ENCODE results near the gene MLPH.
A peak's percentile ranks its signal among the peaks of the same experiment; 100 is the strongest.
"Not testable (repeated sequence)": the region's sequence is repeated elsewhere in the genome, so short reads cannot be mapped to it uniquely, and the experiment has no call there.

MLPH gene

GRCh38 chr2:237592425-237592980 lies 105.5 kb downstream of the MLPH start:
- no peak for DNase-seq

DNA sequence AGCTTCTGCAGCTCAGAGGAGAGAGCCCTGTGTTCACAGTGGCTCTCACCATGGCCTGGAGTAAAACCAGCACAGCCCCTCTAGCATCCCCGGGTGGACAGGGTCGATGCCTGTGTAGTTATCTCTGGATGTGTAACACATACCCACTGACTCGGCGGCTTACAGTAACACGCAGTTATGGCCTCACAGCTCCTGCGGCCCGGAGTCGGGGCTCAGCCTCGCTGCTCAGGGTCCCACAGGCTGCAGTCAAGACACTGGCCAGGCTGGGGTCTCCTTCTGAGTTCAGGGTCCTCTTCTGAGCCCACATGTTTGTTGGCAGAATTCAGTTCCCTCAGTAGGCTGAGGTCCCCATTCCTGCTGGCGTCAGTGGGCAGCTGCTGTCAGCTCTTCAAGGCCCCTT lies 106.0 kb downstream of the MLPH start:
- DNase-seq, result no peak

DNA sequence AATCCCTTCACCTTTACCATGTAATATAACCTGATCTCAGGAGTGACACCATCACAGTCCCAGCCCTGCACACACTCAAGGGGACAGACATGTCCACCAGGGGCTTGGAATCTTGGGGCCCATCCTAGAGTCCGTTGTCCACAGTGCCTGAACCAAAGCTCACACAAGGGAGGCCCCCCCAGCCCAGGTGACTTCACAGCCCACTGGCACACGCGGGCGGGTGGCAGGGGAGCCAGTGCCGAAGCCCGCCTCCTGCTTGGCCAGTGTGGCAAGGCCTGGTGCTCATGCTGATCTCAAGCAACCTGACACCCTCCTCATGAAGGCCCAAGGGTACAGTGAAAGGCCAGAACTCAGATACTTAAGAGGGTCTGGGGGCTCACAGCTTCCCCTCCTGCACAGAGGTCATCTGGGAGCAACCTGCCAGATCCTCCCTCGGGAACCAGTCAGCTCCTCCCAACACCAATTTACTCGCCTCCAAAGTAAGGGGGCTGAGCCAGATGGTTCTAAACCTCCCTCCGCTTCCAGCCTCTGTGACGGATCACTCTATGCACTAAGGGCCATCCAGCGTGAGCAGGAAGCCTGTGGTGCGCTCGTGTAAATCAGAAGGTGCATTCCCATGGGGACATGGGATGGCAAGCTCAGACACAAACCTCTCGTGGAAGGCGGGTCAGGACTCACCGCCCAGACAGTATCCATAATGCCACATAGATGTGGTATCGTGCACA lies 106.7 kb downstream of the MLPH start:
- no peak for DNase-seq

- no peak for DNase-seq
Measured at GRCh38 chr2:237594514-237594871, 107.4 kb downstream of the MLPH start.

DNA sequence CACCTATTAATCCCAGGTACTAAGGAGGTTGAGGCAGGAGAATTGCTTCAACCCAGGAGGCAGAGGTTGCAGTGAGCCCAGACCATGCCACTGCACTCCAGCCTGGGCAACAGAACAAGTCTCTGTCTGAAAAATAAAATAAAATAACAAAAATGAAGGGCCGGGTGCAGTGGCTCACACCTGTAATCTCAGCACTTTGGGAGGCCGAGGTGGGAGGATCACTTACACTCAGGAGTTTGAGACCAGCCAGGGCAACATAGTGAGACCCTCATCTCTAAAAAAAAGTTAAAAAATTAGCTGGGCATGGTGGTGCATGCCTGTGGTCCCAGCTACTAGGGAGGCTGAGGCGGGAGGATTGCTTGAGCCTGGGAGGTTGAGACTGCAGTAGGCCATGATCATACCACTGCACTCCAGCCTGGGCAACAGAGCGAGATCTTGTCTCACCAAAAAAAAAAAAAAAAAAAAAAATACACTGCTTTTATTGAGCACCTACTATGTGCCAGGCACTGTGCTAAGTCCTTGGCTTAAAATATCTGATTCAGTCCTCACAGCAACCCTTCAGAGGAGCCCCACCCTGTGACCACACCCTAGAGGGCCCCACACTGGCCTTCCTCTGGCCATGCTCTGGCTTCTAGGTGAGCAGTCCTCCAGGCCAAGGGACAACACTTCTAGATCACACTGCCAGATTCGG lies 108.9 kb downstream of the MLPH start:
- not testable (repeated sequence) for DNase-seq

DNA sequence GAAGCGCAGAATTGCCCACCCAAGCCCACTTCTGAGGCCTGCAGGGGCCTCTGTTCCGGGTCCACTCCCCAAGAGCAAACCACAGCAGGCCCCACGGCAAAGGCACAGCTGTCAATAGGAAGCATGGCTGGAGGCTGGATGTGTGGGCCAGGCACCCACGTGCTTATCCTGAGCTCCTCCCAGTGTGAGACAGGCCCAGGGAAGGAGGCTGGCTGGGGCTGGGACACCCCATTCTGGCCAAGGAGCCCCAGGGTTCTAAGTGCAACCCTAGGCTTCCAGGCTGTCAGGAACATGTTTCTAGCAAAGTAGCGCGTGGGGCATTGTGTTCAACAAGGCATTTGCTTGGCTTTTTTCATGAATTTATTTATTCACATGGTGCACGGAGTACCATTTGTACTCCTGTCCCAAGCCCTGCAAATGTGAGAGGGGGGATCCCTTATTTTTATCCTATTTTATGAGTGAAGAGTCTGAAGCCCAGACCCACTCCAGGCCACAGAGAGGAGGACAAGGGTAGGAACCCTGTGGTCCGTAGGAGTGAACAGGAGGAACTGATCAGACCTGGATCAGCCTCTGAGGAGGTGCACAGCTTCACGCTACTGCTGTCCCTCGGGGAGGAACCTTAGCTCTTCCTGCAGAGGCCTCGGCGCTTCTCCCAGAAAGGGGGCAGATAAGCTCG lies 109.6 kb downstream of the MLPH start:
- DNase-seq, result no peak

GRCh38 chr2:237597196-237598145 lies 110.4 kb downstream of the MLPH start:
- no peak for DNase-seq

DNA sequence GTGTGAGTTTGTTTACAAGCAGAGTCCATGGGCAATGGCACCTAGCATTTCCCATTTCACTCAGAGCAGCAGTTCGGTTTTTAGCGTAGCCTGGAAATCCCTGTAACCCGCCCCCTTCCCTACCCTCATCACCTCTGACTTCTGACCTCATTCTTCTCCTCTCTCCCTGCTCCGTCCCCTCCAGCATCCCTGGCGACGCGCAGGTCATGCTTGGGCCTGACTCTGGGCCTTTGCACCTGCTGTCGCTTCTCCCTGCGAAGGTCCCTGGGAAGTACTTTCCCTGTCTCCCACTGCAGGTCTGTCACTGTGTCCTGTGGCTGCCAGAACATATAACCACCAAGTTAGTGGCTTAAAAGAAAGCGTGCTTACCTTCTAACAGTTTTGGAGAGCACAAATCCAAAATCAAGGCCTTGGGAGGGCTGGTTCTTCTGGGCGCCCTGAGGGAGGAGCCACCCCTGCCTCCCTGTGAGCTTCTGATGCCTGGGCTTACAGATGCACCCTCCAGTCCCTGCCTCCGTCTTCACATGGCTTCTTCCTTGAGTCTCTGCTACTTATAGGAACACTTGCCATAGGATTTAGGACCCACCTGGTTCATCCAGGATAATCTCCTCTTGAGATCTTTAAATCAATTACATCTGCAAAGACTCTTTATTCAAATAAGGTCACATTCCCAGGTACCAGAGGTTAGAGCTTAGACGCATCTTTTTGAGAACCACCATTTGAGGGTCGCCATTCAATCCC lies 111.6 kb downstream of the MLPH start:
- DNase-seq, result no peak

GRCh38 chr2:237599465-237600110 lies 112.5 kb downstream of the MLPH start:
- DNase-seq, result no peak

GRCh38 chr2:237600205-237600846 lies 113.3 kb downstream of the MLPH start:
- DNase-seq, result no peak

DNA sequence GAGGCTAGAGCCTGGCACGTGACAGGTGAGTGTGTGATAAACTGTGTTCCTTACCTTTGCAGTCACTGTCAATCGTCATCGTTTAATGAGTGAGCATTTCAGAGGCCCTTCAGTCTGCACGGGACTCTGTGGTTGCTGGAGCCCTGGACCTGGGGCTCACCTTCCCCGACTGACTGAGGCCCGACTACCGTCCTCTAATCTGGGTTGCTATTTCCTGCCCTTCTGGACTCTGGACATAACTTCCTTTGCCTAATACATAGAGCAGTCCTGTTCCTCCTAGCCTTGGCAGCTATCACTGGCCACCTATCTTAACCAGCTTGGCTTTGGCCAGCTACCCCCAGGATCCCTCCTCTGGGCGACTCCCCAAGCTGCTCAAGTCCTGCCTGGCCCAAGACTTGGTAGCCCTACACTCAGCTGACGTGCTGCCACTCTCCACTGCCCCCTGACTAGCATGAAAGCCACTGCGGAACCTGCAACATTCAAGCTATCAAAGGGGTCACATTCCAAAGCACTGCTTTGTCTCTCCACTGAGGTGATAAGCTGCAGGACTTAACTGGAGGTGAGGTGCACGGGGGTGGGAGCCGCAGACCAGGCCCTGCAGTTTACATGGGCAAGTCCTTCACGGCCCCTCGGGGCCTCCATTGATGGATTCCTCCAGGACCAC lies 114.5 kb downstream of the MLPH start:
- DNase-seq, result no peak

- DNase-seq, result no peak
Measured at GRCh38 chr2:237602409-237602808, 115.4 kb downstream of the MLPH start.

DNA sequence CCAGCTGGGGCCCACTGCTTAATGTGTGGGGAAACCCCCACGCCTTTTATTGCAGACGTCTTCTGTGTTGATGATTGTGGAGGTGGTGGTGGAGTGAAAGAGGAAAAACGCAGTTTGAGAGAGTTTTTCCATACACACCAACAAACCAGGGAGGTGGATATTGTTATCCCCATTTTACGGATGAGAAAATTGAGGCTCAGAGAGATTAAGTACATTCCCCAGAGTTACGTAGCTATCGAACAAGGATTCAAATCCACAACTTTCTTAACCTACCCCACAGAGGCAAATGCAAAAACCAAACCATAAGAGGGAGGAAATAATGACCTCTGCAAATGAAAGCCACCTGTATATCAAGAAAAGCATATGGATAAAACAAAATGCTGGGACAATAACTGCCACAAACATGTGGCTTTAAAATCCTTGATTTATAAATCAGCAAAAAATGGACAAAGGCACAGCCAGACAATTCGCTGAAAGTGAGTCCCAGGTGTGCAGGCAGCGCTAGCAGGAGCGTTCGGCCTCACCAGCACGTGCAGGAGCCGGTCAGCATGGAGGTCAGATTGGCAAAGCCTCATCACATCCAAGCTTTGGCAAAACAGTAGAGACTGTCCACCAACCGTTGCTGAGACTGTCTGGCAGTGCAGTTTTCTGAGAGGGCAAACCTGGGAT lies 116.1 kb downstream of the MLPH start:
- no peak for DNase-seq

DNA sequence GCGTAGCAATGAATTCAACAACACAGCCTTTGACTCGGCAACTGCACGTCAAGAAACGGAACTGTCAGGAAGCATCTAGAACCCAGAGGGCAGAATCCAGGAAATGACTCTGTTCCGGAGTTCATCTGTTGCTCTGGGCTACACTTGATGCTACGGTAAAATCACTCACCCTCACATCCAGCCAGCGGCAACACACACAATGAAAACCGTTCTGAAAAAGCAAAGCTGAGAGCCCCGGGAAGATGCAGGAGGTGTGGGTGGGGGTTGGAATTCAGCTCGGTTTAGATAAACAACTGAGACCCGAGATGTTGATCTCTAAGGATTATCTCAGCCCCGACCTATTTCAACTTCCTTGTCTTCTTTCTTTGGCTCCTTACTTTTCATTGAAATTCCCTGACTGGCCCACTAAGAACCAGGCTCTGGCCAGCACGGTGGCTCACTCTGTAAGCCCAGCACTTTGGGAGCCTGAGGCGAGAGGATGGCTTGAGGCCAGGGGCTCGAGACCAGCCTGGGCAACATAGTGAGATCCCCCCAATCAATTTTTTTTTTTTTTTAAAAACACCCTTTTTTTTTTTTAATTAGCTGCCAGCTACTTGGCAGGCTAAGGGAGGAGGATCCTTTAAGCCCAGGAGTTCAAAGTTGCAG lies 116.8 kb downstream of the MLPH start:
- DNase-seq, result peak in 1 of 2 experiments; percentile 51

GRCh38 chr2:237604391-237604790 lies 117.3 kb downstream of the MLPH start:
- DNase-seq, result no peak

All from stimulated activated CD4-positive, alpha-beta T cell treated with anti-CD3 and anti-CD28 coated beads, Interleukin-4, amount 100 ng/mL, for 4 hours (primary cell).